ENCODE measurements around the gene STIM2. TPM values are rescaled to one million over a fixed set of nuclear protein-coding genes. Genes with fewer than 3 reads are reported as not detected.

The STIM2 gene
- total RNA-seq, 1 donor from 2014 or later, result 18.4 TPM

- FAIRE-seq (no peak), DNase-seq (ENCODE audit: low read depth) (no peak)
- Histone ChIP-seq H3K36me3 (ENCODE audit: insufficient read depth, low read length) (no peaks in the 10 kb centered on the region), H3K27me3 (ENCODE audit: insufficient read depth, low read length) (no peaks in the 10 kb centered on the region), H2AFZ (ENCODE audit: low read depth, low read length) (no peak overlapping the region), H3K27ac (ENCODE audit: low read depth, low read length) (no peak overlapping the region), H3K4me2 (ENCODE audit: low read length) (no peak overlapping the region), H3K9me3 (ENCODE audit: insufficient read depth, low read depth, low read length) (no peaks in the 10 kb centered on the region), H3K4me3 (ENCODE audit: insufficient read depth, low read depth, low read length) (no peak overlapping the region), H3K79me2 (ENCODE audit: insufficient read depth, low read length) (no peaks in the 10 kb centered on the region), H3K9ac (ENCODE audit: low read length) (no peak overlapping the region), H4K20me1 (ENCODE audit: insufficient read depth, low read length) (no peaks in the 10 kb centered on the region), H3K4me1 (ENCODE audit: insufficient read depth, low read length) (peaks cover 10% of the 10 kb centered on the region)
- TF ChIP-seq CTCF (IDR thresholded peaks at IDR 0.05; ENCODE audit: insufficient read depth, low read depth, low read length) (no peak), EZH2 (IDR thresholded peaks at IDR 0.05; ENCODE audit: insufficient read depth, low read length) (no peak)
- H3K9me3 Mint-ChIP-seq (ENCODE audit: unreplicated experiment), result no peaks in the 10 kb centered on the region
- H3K27me3 Mint-ChIP-seq (ENCODE audit: low read depth, unreplicated experiment), result no peaks in the 10 kb centered on the region
- peaks cover 1% of the 10 kb centered on the region for H3K4me1 Mint-ChIP-seq (ENCODE audit: low read depth, unreplicated experiment)
- H3K27ac Mint-ChIP-seq (ENCODE audit: unreplicated experiment), result no peak overlapping the region
- no peaks in the 10 kb centered on the region for H3K36me3 Mint-ChIP-seq (ENCODE audit: low read depth, unreplicated experiment)
- no peak overlapping the region for H3K4me3 Mint-ChIP-seq (ENCODE audit: unreplicated experiment)
Measured at GRCh38 chr4:26999689-27000088, 139.0 kb downstream of the STIM2 start.

- DNase-seq (ENCODE audit: low read depth) (no peak), FAIRE-seq (no peak)
- H3K4me1 ChIP-seq (ENCODE audit: insufficient read depth, low read length), result peaks cover 15% of the 10 kb centered on the region
- H3K9me3 Mint-ChIP-seq (ENCODE audit: unreplicated experiment), result no peaks in the 10 kb centered on the region
- H3K27me3 ChIP-seq (ENCODE audit: insufficient read depth, low read length), result no peaks in the 10 kb centered on the region
- H3K4me2 ChIP-seq (ENCODE audit: low read length), result no peak overlapping the region
- TF ChIP-seq CTCF (IDR thresholded peaks at IDR 0.05; ENCODE audit: insufficient read depth, low read depth, low read length) (no peak), EZH2 (IDR thresholded peaks at IDR 0.05; ENCODE audit: insufficient read depth, low read length) (no peak)
- no peak overlapping the region for H3K9ac ChIP-seq (ENCODE audit: low read length)
- H2AFZ ChIP-seq (ENCODE audit: low read depth, low read length), result no peak overlapping the region
- H3K27ac ChIP-seq (ENCODE audit: low read depth, low read length), result no peak overlapping the region
- no peaks in the 10 kb centered on the region for H3K27me3 Mint-ChIP-seq (ENCODE audit: low read depth, unreplicated experiment)
- no peaks in the 10 kb centered on the region for H3K9me3 ChIP-seq (ENCODE audit: insufficient read depth, low read depth, low read length)
- no peaks in the 10 kb centered on the region for H3K36me3 Mint-ChIP-seq (ENCODE audit: low read depth, unreplicated experiment)
- no peaks in the 10 kb centered on the region for H3K36me3 ChIP-seq (ENCODE audit: insufficient read depth, low read length)
- no peak overlapping the region for H3K4me3 ChIP-seq (ENCODE audit: insufficient read depth, low read depth, low read length)
- no peak overlapping the region for H3K27ac Mint-ChIP-seq (ENCODE audit: unreplicated experiment)
- H3K4me3 Mint-ChIP-seq (ENCODE audit: unreplicated experiment), result no peak overlapping the region
- no peaks in the 10 kb centered on the region for H4K20me1 ChIP-seq (ENCODE audit: insufficient read depth, low read length)
- H3K4me1 Mint-ChIP-seq (ENCODE audit: low read depth, unreplicated experiment), result no peaks in the 10 kb centered on the region
- H3K79me2 ChIP-seq (ENCODE audit: insufficient read depth, low read length), result no peaks in the 10 kb centered on the region
Measured at GRCh38 chr4:27000122-27000521, 139.5 kb downstream of the STIM2 start.

GRCh38 chr4:27000820-27001219 is 140.2 kb downstream of the STIM2 start:
- Mint-ChIP-seq H3K27ac (ENCODE audit: unreplicated experiment) (no peak overlapping the region), H3K4me1 (ENCODE audit: low read depth, unreplicated experiment) (no peaks in the 10 kb centered on the region), H3K4me3 (ENCODE audit: unreplicated experiment) (no peak overlapping the region), H3K27me3 (ENCODE audit: low read depth, unreplicated experiment) (no peaks in the 10 kb centered on the region), H3K36me3 (ENCODE audit: low read depth, unreplicated experiment) (no peaks in the 10 kb centered on the region), H3K9me3 (ENCODE audit: unreplicated experiment) (no peaks in the 10 kb centered on the region)
- Histone ChIP-seq H3K4me2 (ENCODE audit: low read length) (no peak overlapping the region), H3K36me3 (ENCODE audit: insufficient read depth, low read length) (no peaks in the 10 kb centered on the region), H3K79me2 (ENCODE audit: insufficient read depth, low read length) (no peaks in the 10 kb centered on the region), H3K27me3 (ENCODE audit: insufficient read depth, low read length) (no peaks in the 10 kb centered on the region), H3K9ac (ENCODE audit: low read length) (no peak overlapping the region), H3K9me3 (ENCODE audit: insufficient read depth, low read depth, low read length) (no peaks in the 10 kb centered on the region), H4K20me1 (ENCODE audit: insufficient read depth, low read length) (no peaks in the 10 kb centered on the region), H3K4me3 (ENCODE audit: insufficient read depth, low read depth, low read length) (no peak overlapping the region), H2AFZ (ENCODE audit: low read depth, low read length) (no peak overlapping the region), H3K4me1 (ENCODE audit: insufficient read depth, low read length) (peaks cover 19% of the 10 kb centered on the region), H3K27ac (ENCODE audit: low read depth, low read length) (no peak overlapping the region)
- FAIRE-seq (no peak), DNase-seq (ENCODE audit: low read depth) (no peak)
- TF ChIP-seq CTCF (IDR thresholded peaks at IDR 0.05; ENCODE audit: insufficient read depth, low read depth, low read length) (peak; percentile 30), EZH2 (IDR thresholded peaks at IDR 0.05; ENCODE audit: insufficient read depth, low read length) (no peak)

Measured in astrocyte (in vitro differentiated cells and primary cell).